ENCODE results near the gene HMCES.

- no peak for TF ChIP-seq POLR2AphosphoS5 (IDR thresholded peaks at IDR 0.05)
- no peak for TF ChIP-seq CTCF (IDR thresholded peaks at IDR 0.05)
Measured at GRCh38 chr3:129346695-129347457, 68.2 kb downstream of the HMCES start.
